Measurements from ENCODE around the gene CNTNAP1.
A peak's percentile ranks its signal among the peaks of the same experiment; 100 is the strongest.
"Not testable (repeated sequence)": the region's sequence is repeated elsewhere in the genome, so short reads cannot be mapped to it uniquely, and the experiment has no call there.

CNTNAP1 gene

DNA sequence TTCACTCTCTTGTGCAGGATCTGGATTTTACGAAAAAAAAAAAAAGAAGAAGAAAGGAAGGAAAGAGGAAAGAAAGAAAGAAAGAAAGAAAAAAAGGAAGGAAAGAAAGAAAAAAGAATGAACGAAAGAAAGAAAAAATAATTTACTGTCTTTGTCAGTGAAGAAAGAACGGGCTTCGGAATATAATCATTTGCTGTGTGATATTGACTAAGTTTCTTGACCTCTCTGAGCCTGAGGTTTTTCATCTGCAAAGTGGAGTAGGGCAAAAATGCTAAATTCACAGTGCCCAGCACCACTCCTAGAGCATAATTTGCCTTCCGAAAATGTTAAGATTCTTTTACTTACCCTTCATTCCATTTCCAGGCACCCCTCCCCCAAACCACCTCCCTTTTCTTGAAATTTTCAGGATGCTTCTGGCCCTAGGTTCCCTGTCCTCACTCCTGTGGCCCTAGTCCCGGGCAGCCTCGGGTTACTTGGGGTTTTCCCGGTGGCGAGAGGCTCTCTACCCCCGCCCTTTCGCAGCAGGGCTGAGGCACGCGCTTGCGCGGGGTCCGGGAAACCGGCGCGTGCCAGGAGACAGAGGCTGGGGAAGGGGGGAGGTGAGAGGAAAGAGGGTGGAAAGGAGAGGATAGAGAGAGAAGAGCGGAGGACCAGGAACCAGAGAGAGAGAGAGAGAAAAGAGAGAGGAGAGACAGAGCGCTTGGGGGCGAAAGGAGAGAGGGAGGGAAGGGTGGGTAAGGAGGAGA is at the start of gene CNTNAP1:
CNTNAP1 (plus strand) TSS at position 556 of the 746 bp plus-strand sequence. CDS start 299 bp downstream, outside the sequence.
- no peak for DNase-seq

DNA sequence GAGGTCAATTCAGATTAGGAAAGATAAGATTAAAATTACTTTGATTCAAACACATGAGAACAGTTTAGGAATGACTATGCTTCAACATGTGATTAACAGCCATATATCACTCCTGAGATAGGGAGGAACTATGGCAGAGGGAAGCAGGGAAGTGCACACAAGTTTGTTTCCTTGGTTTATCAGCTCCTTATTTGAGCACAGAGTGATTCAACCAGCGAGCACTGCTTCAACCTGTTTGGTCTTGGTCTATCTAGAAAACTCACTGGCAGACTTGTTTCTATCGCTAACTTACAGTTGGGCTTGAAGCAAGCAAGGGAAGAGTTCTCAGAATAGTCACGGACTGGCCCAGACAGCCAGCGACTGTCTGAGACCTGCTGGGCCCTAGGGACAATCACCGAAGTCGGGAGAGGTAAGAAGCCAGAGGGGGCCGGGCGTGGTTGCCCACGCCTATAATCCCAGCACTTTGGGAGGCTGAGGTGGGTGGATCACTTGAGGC is 49.3 kb upstream of the CNTNAP1 start:
- no peak for DNase-seq

DNA sequence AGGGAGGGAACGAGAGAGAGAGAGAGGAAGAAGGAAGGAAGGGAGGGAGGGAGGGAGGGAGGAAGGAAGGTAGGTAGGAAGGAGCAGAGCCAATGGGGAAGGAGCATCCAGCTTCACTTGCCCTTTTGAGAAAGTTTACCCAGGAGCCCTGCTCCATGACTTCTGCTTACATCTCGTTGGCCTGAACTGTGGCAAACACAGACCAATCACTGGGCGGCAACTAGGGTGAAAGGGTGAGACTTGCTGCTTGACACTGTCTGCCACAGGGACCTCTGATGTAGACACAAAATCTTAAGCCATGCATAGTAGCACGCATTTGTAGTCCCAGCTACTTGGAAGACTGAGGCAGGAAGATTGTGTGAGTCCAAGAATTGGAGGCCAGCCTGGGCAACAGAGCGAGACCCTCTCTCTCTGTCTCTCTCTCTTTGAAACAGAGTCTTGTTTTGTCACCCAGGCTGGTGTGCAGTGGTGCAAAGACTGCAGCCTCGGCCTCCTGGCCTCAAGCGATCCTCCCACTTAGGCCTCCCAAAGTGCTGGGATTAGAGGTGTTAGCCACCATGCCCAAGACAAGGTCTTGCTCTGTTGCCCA is 42.7 kb upstream of the CNTNAP1 start:
- no peak for DNase-seq

DNA sequence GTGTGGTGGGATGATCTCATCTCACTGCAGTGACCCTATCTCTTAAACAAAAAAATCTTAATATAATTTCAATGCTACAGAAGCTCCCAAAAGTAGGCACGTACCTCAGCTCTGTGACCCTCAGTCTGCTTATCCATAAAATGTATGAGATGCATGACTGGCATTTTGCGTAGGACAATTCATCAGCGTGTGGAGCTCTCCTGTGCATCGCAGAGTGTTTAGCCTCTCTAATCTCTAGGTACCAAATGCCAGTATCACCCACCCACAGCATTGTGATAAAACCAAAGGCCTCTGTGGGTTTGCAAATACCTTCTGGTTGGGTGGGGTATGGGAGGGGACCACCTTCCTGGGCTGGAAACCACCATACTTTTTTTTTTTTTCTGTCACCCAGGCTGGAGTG is 42.2 kb upstream of the CNTNAP1 start:
- no peak for DNase-seq

DNA sequence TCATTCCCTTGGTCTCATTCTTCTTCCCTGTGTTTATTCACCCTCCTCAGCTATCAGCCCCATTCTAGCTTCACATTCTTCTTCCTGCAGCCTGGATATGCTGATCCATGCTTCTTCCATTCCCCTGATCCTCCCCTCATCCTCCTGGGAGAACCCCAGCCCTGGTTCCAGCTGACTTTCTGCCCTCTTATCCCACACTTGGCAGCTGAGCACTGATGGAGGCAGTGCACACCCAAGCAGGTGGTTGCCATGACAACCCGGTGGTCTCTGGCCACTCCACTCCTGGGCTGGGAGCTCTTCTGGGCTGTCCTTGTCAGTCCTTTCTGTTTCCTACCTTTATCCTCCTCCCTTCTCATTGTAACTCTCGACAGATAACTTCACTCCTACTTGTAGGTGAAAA is 40.0 kb upstream of the CNTNAP1 start:
- DNase-seq, result no peak

DNA sequence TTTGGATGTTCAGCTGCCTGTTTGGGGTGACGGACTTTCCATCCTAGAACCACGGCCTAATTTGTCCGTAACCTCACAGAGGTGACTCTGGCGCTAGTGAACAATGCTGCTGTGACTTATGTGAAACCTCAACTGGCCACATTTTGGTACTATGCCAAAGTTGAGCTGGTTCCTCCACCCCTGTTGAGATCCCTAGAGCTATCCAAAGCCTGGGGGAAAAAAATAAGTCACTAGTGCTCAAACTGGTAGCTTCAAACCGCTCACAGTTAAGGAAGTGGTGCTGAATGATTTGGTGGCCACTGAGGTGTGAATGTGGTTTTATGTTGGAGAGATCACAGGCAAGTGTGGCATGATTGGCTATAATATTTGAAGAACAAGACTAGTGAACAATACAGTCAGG is 34.6 kb upstream of the CNTNAP1 start:
- DNase-seq, result no peak

DNA sequence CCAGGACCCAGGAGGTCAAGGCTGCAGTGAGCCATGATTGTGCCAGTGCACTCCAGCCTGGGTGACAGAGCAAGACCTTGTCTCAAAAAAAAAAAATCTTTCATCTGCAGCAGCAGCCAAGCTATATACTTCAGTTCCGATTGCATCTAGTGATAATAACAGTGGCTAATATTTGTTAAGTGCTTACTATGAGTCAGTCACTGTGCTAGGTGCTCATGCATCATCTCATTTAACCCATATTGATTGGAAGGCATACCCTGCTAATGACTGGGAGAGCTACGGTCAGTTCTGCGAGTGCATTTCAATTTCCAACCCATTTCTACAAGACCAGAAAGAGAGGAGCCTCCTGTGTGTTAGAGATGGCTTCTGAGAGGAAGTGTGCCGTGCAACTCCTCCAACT is 30.9 kb upstream of the CNTNAP1 start:
- DNase-seq, result no peak

DNA sequence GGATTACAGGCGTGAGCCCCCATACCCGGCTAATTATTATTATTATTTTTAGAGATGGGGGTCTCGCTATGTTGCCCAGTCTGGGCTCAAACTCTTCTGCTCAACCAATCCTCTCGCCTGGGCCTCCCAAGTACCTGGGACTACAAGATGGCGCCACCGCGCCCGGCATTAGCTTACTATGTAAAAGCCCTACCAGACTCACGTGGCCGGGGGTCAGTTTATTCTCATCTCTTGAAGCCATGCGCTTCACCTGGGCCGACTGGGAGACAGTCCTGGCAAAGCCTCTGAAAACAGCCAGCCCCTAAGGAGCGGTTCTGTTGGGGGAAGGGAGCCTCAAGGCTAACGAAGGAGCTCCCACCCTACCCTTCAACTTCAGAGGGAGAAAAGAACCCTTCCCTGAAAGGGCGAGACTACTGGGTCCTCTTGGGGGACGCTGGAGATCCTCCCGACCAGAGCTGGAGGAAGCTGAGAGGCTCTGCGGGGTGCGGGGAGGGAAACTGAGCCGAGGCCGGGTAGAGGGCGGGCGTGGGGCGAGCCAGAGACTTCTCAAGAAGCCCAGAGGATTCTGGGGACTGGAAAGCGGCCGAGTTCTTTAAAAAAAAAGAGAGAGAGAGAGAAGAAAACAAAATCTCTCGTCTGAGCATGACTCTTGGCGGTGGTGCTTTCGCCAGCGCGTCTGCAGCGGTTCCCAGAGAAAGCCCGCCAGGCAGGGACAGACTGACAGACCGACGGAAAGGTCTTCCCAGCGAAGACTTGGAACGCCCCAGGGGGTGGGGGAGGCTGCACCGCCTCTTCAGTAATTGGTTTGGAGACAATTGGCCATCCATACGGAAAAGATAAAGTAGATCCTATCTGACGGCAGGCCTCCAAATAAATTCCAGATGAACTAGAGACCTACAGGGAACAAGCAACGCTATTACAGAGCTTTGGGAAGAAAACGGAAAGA is 28.9 kb upstream of the CNTNAP1 start:
- DNase-seq, result no peak

DNA sequence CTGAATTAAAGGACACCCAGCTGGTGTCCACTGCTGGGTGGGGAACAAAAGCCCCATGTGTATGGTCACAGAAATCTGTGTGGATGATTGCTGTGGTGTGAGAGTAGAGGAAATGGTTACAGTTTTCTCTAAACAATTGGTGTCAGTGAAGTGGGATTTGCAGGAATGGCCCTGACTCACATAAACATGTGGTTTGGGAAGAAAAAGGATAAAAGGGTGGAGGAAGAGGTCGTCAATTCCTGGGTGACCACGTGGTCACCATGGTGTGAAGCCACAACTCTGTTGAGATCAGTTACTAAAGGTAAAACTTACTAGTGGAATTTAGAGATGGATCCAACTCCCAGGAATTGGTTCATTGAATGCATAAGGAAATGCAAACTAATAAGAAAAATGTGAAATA is 26.8 kb upstream of the CNTNAP1 start:
- no peak for DNase-seq

DNA sequence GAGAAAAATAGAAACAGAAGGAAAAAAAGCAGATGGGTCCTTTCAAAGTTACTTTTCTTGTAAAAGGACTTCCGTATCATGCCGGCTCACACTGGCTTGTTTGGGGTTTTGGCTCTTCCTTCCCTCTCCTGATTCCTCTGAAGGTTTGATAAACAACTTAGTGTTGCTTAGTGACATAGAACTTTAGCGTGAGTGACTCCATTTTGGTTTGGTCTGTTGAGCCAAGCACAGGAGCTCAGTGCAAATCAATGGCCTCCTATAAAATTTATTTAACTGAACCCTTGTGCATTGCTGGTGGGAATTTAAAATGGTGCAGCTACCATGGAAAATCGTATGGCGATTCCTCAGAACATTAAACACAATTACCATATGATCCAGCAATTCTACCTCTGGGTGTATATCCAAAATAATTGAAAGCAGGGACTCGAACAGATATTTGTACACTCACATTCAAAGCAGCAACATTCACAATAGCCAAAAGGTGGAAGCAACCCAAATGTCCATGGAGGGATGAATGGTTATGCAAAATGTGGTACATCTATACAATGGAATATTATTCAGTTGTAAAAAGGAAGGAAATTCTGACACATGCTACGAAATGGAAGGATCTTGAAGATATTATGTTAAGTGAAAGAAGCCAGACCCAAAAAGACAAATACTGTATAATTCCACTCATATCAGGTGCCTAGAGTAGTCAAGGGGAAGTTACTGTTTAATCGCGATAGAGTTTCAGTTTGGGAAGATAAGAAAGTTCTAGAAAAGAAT is 24.3 kb upstream of the CNTNAP1 start:
- no peak for DNase-seq

DNA sequence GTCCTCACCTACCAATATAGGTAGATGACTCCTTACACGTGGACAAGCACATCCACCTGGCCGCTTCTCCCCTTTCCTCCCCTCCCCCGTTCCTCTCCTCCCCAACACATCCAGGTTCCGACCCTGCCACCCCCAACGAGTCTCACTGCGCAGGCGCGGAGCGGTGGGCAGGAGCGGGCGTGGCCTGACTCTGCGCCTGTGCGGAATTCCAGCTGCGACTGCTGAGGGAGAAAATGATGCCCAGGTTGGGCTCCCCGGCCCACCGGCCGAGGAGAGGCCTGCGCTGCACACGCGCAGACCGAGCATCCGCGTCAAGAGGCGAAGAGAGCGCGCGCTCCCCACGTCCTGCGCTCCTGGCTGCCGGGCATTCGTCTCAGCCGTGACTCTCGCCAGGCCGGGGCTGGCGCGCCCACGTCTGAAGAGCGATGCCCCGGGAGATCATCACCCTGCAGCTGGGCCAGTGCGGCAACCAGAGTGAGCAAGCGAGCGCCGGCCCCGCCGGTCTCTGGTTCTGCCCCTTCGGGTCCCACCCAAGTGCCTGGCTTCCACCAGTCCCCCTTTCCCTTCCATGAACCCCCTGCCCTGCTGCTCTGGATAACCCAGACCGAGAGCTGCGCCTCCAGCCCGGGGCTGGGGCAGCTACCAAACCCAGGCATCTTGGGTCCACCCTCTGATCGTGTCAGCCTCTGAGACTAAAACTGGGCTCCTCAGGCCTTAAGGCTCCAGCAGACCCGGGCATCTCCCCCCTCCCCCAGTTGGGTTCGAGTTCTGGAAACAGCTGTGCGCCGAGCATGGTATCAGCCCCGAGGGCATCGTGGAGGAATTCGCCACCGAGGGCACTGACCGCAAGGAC is 23.0 kb upstream of the CNTNAP1 start, which contains the start of gene TUBG2:
TUBG2 (plus strand) TSS at position 206 of the 853 bp plus-strand sequence; CDS start at position 426, 220 bp downstream.
- DNase-seq, result peak; percentile 56

DNA sequence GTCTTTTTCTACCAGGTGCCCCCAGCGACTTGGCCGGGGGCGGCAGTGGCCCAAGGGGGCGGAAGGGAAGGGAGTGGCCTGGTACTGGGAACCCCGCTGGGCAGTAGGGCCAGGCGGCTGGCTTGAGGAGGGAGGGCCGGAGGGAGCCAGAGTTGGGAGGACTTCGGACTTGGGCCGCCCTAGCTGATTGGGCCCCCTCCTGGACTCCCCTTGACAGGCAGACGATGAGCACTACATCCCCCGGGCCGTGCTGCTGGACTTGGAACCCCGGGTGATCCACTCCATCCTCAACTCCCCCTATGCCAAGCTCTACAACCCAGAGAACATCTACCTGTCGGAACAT is 22.4 kb upstream of the CNTNAP1 start:
- not testable (repeated sequence) for DNase-seq

DNA sequence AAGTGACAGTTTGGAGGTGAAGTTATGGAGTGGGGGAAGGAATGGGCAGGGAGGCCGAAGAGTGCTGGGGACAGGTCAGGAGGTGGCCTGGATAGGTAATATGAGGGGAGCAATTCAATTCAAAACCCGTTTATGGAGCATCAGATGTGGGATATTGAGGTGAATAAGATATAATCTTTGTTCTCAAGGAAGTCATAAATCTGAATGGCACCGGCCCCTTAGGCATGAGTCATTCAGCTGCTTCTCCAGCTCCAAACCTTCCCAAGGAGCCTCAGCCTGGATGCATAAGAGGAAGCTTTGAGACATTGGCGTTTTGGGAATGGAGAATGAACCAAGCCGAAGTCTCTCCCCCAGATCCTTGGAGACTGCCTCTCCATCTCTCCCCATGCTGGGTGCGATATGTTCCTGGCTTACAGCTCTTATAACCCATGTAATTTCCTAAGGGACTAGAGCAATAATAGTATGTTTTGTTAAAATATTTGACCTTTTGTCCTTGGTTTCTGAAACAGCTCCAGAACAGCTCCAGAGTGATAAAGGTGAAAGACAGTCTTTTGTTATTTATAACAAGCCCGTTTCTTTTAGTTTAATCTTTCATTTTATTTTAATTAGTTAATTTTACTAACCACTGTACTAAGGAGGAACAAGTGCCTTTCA is 21.5 kb upstream of the CNTNAP1 start:
- no peak for DNase-seq

DNA sequence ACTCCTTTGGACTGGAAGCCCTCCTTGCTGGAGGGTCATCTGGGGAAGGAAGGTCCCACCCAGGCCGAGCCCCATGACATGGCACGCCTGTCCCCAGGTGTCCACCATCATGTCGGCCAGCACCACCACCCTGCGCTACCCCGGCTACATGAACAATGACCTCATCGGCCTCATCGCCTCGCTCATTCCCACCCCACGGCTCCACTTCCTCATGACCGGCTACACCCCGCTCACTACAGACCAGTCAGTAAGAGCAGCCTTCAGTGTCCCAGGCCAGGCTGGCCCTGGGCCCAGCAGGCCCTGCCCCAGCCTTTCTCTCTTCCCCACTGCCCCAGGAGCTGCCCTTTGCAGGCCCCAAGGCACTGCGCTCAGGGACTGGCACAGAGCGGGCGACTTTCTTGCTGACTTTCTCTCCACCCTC is 16.7 kb upstream of the CNTNAP1 start:
- DNase-seq, result no peak

DNA sequence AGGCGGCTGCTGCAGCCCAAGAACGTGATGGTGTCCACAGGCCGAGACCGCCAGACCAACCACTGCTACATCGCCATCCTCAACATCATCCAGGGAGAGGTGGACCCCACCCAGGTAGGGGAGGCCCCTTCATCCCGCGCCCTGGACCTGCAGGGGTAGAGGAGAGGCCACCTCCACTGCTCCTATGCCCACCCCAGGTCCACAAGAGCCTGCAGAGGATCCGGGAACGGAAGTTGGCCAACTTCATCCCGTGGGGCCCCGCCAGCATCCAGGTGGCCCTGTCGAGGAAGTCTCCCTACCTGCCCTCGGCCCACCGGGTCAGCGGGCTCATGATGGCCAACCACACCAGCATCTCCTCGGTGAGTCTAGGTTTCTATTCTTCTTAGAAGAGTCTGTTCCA is 16.2 kb upstream of the CNTNAP1 start:
- not testable (repeated sequence) for DNase-seq

DNA sequence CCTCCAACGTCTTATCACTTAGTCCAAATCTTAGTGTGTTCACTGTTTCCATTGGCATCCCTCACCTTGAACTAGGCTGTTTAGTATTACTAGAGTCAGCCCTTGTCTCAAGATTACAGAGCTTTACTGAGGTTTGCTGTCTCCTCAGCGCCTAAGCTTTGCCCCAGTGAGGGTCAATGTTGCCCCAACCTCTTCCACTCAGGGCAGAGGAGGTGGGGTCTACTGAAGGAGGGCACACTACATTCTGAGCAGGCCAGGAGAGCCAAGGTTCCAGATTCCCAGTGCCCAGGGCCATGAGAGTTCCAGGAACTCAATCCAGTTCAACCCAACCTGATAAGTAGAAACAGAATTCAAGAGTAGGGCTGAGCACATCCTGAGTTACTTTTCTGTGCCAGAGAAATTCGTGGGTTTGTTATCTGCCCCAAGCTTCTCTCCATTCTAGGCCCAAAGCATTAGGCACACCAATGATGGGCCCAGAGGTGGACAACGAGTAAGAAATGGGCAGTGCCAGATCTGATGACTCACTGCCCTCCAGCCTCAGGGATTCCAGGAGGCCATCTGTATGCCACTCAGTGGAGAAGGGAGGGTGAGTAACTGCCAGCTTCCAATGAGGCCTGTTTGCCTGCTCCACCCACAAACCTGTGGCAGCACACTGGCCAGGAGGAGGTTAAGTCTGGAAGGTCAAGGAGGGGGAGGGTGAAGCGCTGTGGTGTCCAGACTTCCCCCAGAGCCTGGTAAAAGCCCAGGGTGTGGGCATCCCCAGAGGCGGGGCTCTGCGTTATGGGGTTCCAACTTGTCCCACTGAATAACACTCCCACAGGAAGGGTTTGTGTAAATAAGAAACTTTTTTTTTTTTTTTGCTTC is 15.0 kb upstream of the CNTNAP1 start:
- DNase-seq, result peak; percentile 52

DNA sequence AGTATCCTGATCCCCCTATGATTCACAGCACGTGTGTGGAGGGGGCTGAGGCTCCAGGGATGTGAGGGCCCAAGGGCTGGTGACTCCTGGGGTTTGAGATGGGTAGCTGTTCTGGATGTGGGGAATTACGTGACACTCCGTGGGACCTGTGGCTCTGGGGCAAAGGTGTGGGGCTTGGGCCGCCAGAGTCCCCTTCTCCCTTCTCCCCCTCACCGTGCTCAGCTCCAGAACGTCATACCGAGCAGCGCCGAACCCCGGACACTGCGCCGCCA is 12.7 kb upstream of the CNTNAP1 start:
- no peak for DNase-seq

DNA sequence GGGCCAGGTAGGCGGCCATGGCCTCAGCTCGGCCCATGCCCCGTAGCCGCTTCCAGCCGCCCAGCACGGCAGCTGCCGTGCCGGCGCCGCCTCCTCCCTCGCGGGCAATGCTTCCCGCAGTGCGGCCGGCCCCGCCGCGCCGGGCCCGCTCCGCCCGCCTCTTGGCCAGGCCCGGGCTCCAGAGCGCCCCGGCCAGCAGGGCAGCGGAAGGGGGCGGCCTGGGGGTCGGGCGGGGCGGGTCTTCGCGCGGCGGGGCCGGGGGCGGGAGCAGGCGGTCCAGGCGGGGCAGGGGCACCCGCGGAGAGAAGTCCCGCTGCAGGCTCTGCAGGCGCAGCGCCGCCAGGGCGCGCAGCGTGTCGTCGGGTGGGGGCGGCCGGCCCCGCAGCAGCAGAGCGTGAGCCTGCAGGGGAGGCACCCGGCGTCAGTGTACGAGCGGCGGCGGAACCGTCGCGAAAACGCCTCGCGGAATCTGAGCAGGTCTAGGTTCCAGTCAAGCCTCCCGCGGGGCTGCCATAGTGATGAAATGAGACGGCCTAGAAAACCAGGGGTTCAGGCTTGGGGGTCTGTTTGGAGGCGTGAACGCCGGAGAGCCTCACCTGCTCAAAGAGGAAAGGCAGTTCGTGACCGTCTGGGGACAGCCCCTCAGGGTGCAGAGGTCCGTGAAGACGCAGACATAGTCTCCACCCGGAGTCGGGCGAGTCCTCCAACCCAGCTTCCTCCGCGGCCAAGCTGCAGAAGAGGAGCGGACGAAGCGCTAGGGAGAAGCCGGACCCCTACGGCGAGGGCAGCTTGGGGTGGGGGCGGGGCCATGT is 12.1 kb upstream of the CNTNAP1 start:
- DNase-seq, result no peak

All from GOT3 (cell line).